ENCODE measurements around the gene ATP2C2. TPM values are rescaled to one million over a fixed set of nuclear protein-coding genes. Genes with fewer than 3 reads are reported as not detected.

Gene ATP2C2
- total RNA-seq, 4 donors from 2014 or later = 1.1 to 25.8 (median 5.6) TPM

DNA sequence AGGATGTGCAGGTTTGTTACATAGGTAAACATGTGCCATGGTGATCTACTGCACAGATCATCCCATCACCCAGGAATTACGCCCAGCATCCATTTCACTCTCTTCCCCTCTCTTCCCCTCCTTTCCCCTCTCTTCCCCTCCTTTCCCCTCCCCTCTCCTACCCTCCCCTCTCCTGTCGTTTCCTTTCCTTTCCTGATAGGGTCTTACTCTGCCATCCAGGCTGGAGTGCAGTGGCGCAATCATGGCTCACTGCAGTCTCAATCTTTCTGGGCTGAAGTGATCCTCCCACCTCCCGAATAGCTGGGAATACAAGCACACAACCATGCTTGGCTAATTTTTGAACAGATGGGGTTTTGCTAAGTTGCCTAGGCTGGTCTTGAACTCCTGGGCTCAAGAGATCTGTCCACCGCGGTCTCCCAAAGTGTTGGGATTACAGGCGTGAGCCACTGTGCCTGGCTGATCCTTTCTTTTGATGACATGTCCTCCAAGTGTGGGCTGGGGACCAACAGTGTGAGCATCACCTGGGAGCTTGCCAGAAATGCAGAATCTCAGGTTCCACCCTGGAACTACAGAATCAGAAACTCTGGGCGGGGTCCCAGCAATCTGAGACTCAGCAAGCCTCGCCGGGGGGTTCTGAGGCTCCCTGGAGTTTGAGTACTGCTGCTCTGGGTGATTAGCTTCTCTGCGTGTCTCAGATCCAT lies 10.8 kb downstream of the ATP2C2 start:
- Histone ChIP-seq H3K9me3 (peaks cover 0 to 3% (median 0%) of the 10 kb centered on the region in 3 donors), H3K36me3 (no peaks in the 10 kb centered on the region), H3K4me1 (peaks cover 0 to 29% (median 4%) of the 10 kb centered on the region in 3 donors), H3K4me3 (no peak overlapping the region), H3K27ac (peak overlapping the region in 1 of 4 donors; percentile 10), H3K27me3 (no peaks in the 10 kb centered on the region)
- DNase-seq = no peak
- intact Hi-C loops (cut with DNase I) = no loop called here
- 66 to 79% methylated on average over 6 to 10 of the region's 11 CpGs for WGBS, 2 donors
- TF ChIP-seq, protein P1, sequence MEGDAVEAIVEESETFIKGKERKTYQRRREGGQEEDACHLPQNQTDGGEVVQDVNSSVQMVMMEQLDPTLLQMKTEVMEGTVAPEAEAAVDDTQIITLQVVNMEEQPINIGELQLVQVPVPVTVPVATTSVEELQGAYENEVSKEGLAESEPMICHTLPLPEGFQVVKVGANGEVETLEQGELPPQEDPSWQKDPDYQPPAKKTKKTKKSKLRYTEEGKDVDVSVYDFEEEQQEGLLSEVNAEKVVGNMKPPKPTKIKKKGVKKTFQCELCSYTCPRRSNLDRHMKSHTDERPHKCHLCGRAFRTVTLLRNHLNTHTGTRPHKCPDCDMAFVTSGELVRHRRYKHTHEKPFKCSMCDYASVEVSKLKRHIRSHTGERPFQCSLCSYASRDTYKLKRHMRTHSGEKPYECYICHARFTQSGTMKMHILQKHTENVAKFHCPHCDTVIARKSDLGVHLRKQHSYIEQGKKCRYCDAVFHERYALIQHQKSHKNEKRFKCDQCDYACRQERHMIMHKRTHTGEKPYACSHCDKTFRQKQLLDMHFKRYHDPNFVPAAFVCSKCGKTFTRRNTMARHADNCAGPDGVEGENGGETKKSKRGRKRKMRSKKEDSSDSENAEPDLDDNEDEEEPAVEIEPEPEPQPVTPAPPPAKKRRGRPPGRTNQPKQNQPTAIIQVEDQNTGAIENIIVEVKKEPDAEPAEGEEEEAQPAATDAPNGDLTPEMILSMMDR (IDR thresholded peaks at IDR 0.05) = no peak
- TF ChIP-seq POLR2A (IDR thresholded peaks at IDR 0.05) = no peak

DNA sequence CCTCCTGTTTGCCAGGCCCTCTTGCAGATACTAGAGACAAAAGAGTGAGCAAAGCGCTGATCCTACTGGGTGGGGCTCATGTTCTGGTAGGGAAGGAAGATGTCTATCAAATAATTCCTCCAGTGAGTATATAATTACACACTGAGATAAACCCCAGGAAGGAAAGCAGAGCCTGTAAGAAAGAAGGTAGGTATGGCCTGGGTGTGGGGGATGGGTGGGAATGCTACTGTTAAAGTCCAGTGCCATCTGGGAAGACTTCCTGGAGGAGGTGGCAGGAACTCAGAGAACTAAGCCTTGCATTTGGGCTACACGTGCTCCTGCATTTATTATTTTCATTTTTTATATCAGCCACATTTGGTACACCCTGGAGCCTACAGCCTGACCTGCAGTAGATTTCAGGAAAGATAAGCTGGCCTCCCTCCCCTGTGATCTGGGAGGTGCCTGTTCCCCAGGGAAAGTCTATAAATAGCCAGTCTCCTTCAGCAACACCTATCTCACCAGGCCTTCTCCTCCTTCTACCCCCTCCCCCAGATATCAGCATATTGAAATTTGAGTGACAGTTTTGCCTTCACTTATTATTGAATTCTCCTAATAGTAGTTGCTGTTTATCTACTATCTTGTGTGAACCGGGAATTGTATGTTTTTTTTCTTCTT lies 11.5 kb downstream of the ATP2C2 start:
- TF ChIP-seq, protein P1 (IDR thresholded peaks at IDR 0.05) = no peak
- TF ChIP-seq POLR2A (IDR thresholded peaks at IDR 0.05) = no peak
- DNase-seq = no peak
- no peaks in the 10 kb centered on the region for H3K27me3 ChIP-seq
- H3K27ac ChIP-seq = no peak overlapping the region
- no peaks in the 10 kb centered on the region for H3K36me3 ChIP-seq
- H3K9me3 ChIP-seq = peaks cover 0 to 4% (median 0%) of the 10 kb centered on the region in 3 donors
- intact Hi-C loops (cut with DNase I) = no loop called here
- H3K4me1 ChIP-seq = peaks cover 0 to 29% (median 4%) of the 10 kb centered on the region in 3 donors
- H3K4me3 ChIP-seq = no peak overlapping the region
- WGBS, 2 donors = 22 to 40% methylated on average over 3 of the region's 3 CpGs

DNA sequence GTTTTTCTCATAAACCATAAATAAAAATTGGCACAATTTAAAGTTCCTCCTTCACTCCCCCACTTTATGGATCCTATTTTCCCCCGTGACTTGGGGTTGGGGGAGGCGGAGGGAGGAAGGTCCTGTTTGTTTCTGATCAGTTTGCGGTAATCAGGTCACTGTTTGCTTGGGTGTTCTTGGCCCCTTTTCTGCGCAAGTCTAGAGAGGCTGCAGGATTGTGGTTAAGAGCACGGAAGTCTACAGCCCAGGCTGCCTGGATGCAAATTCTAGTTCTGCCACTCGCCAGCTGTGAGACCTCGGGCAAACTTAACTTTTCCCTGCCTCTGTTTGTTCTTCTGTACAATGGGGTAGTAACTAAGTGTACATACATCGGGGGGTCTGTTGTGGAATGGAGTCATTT lies 12.1 kb downstream of the ATP2C2 start:
- no peak for TF ChIP-seq POLR2A (IDR thresholded peaks at IDR 0.05)
- TF ChIP-seq, protein P1 (IDR thresholded peaks at IDR 0.05) = no peak
- Histone ChIP-seq H3K27me3 (no peaks in the 10 kb centered on the region), H3K9me3 (peaks cover 0 to 4% (median 0%) of the 10 kb centered on the region in 3 donors), H3K4me3 (no peak overlapping the region), H3K36me3 (no peaks in the 10 kb centered on the region), H3K27ac (no peak overlapping the region), H3K4me1 (peaks cover 0 to 29% (median 4%) of the 10 kb centered on the region in 3 donors)
- DNase-seq = no peak
- 49 to 55% methylated on average over 4 to 8 of the region's 8 CpGs for WGBS, 2 donors
- intact Hi-C loops (cut with DNase I) = no loop called here

DNA sequence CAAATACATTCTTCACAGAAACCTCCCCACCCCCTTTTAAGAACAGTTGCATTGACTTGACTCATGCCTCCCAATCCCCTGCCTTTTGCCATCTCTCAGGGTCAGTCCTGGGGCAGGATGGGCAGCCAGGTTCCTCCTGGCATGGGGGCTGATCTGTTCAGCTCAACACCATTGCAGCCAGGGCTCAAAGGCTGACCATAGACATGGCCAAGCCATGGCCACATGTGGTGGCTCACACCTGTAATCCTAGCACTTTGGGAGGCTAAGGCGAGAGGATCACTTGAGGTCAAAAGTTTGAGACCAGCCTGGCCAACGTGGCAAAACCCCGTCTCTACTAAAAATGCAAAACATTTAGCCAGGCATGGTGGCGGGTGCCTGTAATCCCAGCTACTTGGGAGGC lies 14.1 kb downstream of the ATP2C2 start:
- no peak for DNase-seq
- Histone ChIP-seq H3K27ac (no peak overlapping the region), H3K9me3 (peaks cover 0 to 4% (median 0%) of the 10 kb centered on the region in 3 donors), H3K27me3 (no peaks in the 10 kb centered on the region), H3K36me3 (no peaks in the 10 kb centered on the region), H3K4me3 (no peak overlapping the region), H3K4me1 (peaks cover 0 to 29% (median 4%) of the 10 kb centered on the region in 3 donors)
- intact Hi-C loops (cut with DNase I) = no loop called here
- WGBS, 2 donors = 67 to 93% methylated on average over 1 to 3 of the region's 4 CpGs
- no peak for TF ChIP-seq POLR2A (IDR thresholded peaks at IDR 0.05)
- TF ChIP-seq, protein P1 (IDR thresholded peaks at IDR 0.05) = no peak

DNA sequence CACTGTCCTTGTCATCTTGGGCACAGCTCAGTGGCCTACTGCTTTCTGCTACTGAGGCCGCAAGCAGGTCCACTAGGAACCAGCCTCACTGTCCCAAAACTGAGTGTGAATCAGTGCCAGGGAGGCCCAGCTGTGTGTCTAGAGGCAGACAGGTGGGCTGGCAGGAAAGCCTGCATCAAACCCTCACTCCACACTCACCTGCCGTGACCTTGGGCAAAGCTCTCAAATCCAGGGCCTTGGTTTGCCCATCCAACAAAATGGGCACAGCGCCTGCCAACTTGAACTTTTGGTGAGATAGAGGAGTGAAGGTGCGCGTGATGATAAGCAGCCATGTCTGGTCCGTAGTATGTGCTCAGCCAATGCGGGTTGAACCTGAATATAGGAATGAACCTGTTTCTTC lies 14.8 kb downstream of the ATP2C2 start:
- Histone ChIP-seq H3K9me3 (peaks cover 0 to 4% (median 0%) of the 10 kb centered on the region in 3 donors), H3K27ac (no peak overlapping the region), H3K4me3 (no peak overlapping the region), H3K27me3 (no peaks in the 10 kb centered on the region), H3K36me3 (no peaks in the 10 kb centered on the region), H3K4me1 (peaks cover 0 to 22% (median 4%) of the 10 kb centered on the region in 3 donors)
- 86 to 94% methylated on average over 5 to 6 of the region's 7 CpGs for WGBS, 2 donors
- intact Hi-C loops (cut with DNase I) = no loop called here
- no peak for TF ChIP-seq POLR2A (IDR thresholded peaks at IDR 0.05)
- TF ChIP-seq, protein P1 (IDR thresholded peaks at IDR 0.05) = no peak
- no peak for DNase-seq

All from esophagus squamous epithelium (tissue), 5 donors.